Tibial artery (tissue), 4 donors: Measurements from ENCODE around the gene ST6GALNAC2.

Source experiments
- DNase-seq, 2 donors: peaks; one replicate each; pipeline ENCODE4 v3.0.0-alpha.2; 2019
- H3K27ac ChIP-seq, 2 donors: fragments of 200-600 bp; sonication (generic) in 1 of 2; 1 replicate in 1 of 2; 2 replicates in 1 of 2; pipeline ENCODE4 v1.5.1; 2018 to 2019; ENCODE audit warnings: mild to moderate bottlenecking in 1 of 2
- H3K27me3 ChIP-seq, 2 donors: fragments of 200-600 bp; sonication (generic) in 1 of 2; one replicate each; pipeline versions ENCODE4 v1.5.1 to v1.6.0; 2016 to 2019
- H3K36me3 ChIP-seq, 3 donors: fragments of 200-600 bp; sonication (generic) in 2 of 3; one replicate each; pipeline ENCODE4 v1.5.1; 2016 to 2019; ENCODE audit warnings: mild to moderate bottlenecking in 2 of 3
- H3K4me1 ChIP-seq, 4 donors: fragments of 200-600 bp; sonication (generic) in 2 of 4; 1 replicate in 3 of 4; 2 replicates in 1 of 4; pipeline ENCODE4 v1.5.1; 2016 to 2019
- H3K4me3 ChIP-seq, 2 donors: fragments of 200-600 bp; sonication (generic) in 1 of 2; 1 replicate in 1 of 2; 2 replicates in 1 of 2; pipeline ENCODE4 v1.5.1; 2018 to 2019; ENCODE audit warnings: mild to moderate bottlenecking in 2 of 2
- H3K9me3 ChIP-seq, 3 donors: fragments of 200-600 bp; sonication (generic) in 1 of 3; one replicate each; pipeline ENCODE4 v1.5.1; 2016 to 2019
- intact Hi-C: fragments of 100-400 bp; cut with DNase I; formaldehyde crosslinking; loops from one replicate; pipeline ENCODE4 v1.15.0; 2023; ENCODE audit warnings: low total_unique reads
- TF ChIP-seq, protein P1 (sequence below), 2 experiments: fragments of 200-600 bp in 1 of 2; fragments of 450-650 bp in 1 of 2; IDR thresholded peaks; one replicate each; pipeline ENCODE4 v1.5.1; 2017 to 2019; ENCODE audit warnings: antibody characterized with exemption in 2 of 2, mild to moderate bottlenecking in 1 of 2, moderate library complexity in 1 of 2

The ST6GALNAC2 gene

DNA sequence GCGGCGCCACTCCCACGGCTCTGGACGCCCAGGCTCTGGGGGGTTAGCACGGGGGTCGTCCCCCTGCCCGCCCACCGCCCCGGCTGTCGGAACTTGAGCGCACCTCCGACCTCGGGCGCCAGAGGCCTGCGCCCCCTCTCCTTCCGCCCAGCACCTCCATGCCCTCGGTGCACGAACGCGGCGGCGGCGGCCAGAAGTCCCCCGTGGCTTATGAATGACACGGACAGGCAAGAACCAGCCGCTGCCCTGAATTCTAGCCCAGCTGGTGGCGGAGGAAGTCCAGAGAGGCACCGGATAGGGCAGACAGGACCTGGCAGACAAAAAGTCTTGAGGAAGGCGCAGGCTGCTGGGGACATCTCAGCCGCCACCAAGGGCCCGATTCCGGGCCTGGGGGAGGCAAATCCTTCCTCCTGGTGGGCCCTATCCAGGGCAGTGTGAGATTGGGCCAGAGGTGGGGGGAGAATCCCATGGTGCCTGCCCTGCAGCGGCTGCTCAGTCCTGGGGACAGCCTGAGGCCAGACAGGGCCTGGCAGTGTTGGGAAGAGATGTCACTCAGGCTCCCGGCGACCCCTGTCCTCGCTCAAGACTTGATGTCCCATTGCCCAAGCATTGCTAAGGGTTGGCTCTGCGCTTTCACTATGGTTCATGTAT lies 47.3 kb downstream of the ST6GALNAC2 start:
- Histone ChIP-seq H3K27ac (peak overlapping the region in 1 of 2 donors; percentile 57), H3K4me1 (peaks cover 0 to 30% (median 21%) of the 10 kb centered on the region in 4 donors), H3K4me3 (peak overlapping the region; percentile 30 to 46), H3K36me3 (no peaks in the 10 kb centered on the region), H3K9me3 (no peaks in the 10 kb centered on the region), H3K27me3 (peaks cover 0 to 60% of the 10 kb centered on the region in 2 donors)
- TF ChIP-seq, protein P1, sequence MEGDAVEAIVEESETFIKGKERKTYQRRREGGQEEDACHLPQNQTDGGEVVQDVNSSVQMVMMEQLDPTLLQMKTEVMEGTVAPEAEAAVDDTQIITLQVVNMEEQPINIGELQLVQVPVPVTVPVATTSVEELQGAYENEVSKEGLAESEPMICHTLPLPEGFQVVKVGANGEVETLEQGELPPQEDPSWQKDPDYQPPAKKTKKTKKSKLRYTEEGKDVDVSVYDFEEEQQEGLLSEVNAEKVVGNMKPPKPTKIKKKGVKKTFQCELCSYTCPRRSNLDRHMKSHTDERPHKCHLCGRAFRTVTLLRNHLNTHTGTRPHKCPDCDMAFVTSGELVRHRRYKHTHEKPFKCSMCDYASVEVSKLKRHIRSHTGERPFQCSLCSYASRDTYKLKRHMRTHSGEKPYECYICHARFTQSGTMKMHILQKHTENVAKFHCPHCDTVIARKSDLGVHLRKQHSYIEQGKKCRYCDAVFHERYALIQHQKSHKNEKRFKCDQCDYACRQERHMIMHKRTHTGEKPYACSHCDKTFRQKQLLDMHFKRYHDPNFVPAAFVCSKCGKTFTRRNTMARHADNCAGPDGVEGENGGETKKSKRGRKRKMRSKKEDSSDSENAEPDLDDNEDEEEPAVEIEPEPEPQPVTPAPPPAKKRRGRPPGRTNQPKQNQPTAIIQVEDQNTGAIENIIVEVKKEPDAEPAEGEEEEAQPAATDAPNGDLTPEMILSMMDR (IDR thresholded peaks at IDR 0.05), result no peak
- intact Hi-C loops, result no loop called here
- DNase-seq, result peak in 1 of 2 donors; percentile 63

DNA sequence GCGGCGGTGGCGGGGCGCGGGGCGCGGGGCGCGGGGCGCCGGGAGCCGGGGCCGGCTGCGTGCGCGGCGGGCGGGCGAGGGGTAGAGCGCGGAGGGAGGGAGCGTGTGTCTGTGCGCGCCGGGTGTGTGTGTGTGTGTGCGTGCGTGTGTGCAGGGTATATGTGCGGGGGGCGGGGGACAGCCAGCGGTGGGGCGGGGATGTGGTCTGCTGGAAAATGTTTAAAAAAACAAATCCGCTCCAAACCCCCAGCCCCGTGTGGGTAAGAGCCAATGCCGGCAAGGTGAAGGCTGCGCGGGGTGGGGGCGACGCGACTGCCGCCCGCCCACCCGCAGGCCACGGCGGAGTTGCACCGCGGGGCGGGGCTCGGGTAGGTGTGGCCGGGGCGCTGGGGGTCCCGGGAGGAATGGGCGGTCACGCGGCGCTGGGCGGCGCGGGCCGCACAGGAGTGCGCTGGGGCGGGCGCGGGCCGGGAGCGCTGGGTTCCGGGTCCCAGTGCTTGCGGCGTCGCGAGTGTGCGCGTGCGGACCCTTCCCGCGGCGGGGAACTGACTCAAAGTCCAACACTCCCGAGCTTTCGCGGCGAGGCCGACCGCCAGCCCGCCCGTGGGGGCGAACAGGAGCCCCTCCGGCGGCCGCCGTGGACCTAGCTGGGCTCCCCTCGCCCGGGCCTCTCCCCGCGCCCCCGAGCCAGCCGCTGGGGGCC lies 47.9 kb downstream of the ST6GALNAC2 start, which contains the start of gene CYGB:
TSS of gene CYGB (minus strand) at position 132 of the 703 bp plus-strand sequence. CDS start 167 bp downstream, outside the sequence.
- DNase-seq, result no peak
- Histone ChIP-seq H3K27me3 (peaks cover 0 to 53% of the 10 kb centered on the region in 2 donors), H3K4me1 (peaks cover 0 to 30% (median 21%) of the 10 kb centered on the region in 4 donors), H3K4me3 (peak within 1 kb of the TSS; percentile 30 to 46), H3K9me3 (no peaks in the 10 kb centered on the region), H3K36me3 (no peaks in the 10 kb centered on the region), H3K27ac (peak within 1 kb of the TSS; percentile 37 to 59)
- TF ChIP-seq, protein P1 (IDR thresholded peaks at IDR 0.05), result no peak
- intact Hi-C loops, result no loop called here

DNA sequence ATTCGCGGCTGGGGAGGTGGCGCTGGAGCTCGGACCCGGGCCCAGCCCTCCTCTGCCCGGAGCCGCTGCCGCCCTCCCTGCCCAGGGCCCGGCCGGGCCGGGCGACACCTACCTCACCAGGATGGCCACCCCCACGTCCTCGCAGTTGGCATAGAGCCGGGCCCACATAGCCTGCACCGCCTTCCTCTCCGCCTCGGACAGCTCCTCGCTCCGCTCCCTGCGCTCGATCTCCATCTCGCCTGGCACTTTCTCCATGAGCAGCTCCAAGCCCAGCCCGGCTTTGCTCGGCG lies 48.4 kb downstream of the ST6GALNAC2 start:
- no peak for DNase-seq
- intact Hi-C loops, result no loop called here
- peak overlapping the region; percentile 37 to 59 for H3K27ac ChIP-seq
- TF ChIP-seq, protein P1 (IDR thresholded peaks at IDR 0.05), result no peak
- peaks cover 0 to 50% of the 10 kb centered on the region in 2 donors for H3K27me3 ChIP-seq
- no peaks in the 10 kb centered on the region for H3K36me3 ChIP-seq
- H3K9me3 ChIP-seq, result no peaks in the 10 kb centered on the region
- peak overlapping the region; percentile 30 to 46 for H3K4me3 ChIP-seq
- peaks cover 0 to 30% (median 21%) of the 10 kb centered on the region in 4 donors for H3K4me1 ChIP-seq

DNA sequence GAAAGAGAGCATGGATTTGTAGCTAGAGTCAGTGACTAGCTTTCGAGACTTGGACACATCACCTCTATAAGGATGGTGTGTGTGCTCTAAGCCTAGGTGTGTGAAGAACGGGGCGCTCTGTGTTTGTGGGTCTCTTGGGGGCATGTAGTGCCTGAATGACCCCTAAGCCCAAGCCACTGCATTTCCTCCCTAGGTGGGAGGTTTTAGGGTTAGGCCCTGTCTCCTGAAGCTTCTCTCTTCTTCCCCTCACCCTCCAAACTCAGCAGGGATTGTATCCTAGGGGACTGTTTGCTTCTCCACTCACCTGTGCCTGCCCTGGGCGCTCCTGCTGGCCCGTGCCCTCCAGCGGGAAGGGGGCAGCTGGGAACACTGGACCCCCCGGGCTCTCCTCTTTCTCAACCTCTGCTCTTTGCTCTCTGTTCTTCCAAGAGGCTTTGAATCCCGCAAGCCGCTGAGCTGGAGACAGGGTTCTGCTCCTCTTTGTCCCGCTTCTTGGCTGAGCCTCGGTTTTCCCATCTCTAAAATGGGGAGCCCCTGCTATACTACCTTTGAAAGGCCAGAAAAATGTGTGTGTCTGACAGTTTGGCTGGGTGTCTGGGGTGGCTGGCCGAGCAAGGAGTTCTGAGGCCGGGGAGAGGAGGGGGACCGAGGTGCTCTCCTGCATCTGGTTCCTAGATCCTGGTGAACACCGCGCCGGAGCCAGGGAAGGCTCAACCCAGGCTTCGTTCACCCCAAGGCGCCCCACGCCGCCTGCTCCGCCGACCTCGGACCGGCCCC lies 49.0 kb downstream of the ST6GALNAC2 start:
- TF ChIP-seq, protein P1 (IDR thresholded peaks at IDR 0.05), result no peak
- peak overlapping the region; percentile 30 to 46 for H3K4me3 ChIP-seq
- peak overlapping the region; percentile 37 to 59 for H3K27ac ChIP-seq
- H3K9me3 ChIP-seq, result no peaks in the 10 kb centered on the region
- intact Hi-C loops, result no loop called here
- H3K4me1 ChIP-seq, result peaks cover 0 to 30% (median 21%) of the 10 kb centered on the region in 4 donors
- peaks cover 0 to 50% of the 10 kb centered on the region in 2 donors for H3K27me3 ChIP-seq
- DNase-seq, result no peak
- H3K36me3 ChIP-seq, result no peaks in the 10 kb centered on the region

DNA sequence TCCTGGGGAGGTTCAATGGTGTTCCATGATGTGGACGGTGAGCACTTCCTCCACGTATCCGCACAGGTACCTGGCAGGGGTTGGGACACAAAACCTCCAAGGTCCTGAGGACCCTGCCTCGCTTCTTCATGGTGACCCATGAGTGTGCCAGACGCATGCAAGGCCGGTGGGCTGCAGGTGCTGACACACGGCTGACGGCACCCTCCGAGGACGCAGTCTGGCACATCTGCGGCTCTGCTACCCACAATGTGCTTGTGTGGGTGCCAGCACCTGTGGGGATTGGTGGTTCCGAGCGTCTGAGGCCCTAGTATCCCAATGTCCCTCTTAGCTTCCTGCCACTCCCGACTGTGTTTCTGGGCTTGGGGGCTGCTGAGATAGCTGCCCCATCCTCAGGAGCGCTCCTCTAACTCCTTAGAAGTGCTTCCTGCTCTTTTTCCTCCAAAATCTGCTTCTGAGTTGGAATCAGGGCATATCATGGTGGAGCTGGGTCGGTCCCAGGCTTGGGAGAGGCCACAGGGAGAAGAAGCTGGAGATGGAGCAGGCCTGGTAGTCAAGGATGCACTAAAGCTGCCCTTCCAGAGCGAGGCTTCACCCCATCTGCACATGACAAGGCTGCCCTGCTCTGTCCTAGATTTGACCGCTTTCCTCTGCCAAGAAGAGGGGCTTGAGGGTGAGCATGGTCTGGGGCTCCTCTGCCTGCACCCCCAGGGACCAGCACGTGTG lies 49.7 kb downstream of the ST6GALNAC2 start:
- Histone ChIP-seq H3K4me3 (no peak overlapping the region), H3K36me3 (no peaks in the 10 kb centered on the region), H3K4me1 (peaks cover 0 to 30% (median 22%) of the 10 kb centered on the region in 4 donors), H3K9me3 (no peaks in the 10 kb centered on the region), H3K27ac (no peak overlapping the region), H3K27me3 (peaks cover 0 to 50% of the 10 kb centered on the region in 2 donors)
- no peak for DNase-seq
- TF ChIP-seq, protein P1 (IDR thresholded peaks at IDR 0.05), result no peak
- intact Hi-C loops, result no loop called here
